Measurements from ENCODE around the gene CYB5A. TPM values are rescaled to one million over a fixed set of nuclear protein-coding genes. Genes with fewer than 3 reads are reported as not detected.

The CYB5A gene
- total and polyA plus RNA-seq, 3 experiments from 2014 or later = 70.3 to 87.8 (median 77.7) TPM

GRCh38 chr18:74281011-74281979 is 10.5 kb downstream of the CYB5A start:
- Histone ChIP-seq H3K9me3 (ENCODE audit: low read length) (no peaks in the 10 kb centered on the region), H3K27ac (ENCODE audit: low read depth, low read length) (no peak overlapping the region), H3K36me3 (ENCODE audit: insufficient read depth, low read length) (no peaks in the 10 kb centered on the region), H3K4me1 (ENCODE audit: insufficient read depth, low read length) (peaks cover 10% of the 10 kb centered on the region), H3K4me3 (ENCODE audit: low read length) (no peak overlapping the region), H3K27me3 (ENCODE audit: insufficient read depth, low read length, poor library complexity, severe bottlenecking) (no peaks in the 10 kb centered on the region)
- CTCF ChIA-PET = no interaction called here
- Mint-ChIP-seq H3K36me3 (peaks cover 0 to 12% (median 6%) of the 10 kb centered on the region in 3 donors), H3K27me3 (peaks cover 0 to 3% of the 10 kb centered on the region in 2 donors), H3K27ac (peak overlapping the region in 7 of 8 donors; percentile 1 to 98 (median 78)), H3K9me3 (no peaks in the 10 kb centered on the region), H3K4me3 (peak overlapping the region in 3 of 7 donors; percentile 32 to 64 (median 34)), H3K4me1 (peaks cover 27 to 34% (median 28%) of the 10 kb centered on the region in 3 donors)
- DNase-seq = no peak
- POLR2A ChIA-PET = no interaction called here

GRCh38 chr18:74278983-74279382 is 12.8 kb downstream of the CYB5A start:
- Mint-ChIP-seq H3K27ac (no peak overlapping the region), H3K27me3 (peaks cover 0 to 3% of the 10 kb centered on the region in 2 donors), H3K9me3 (no peaks in the 10 kb centered on the region), H3K4me1 (peaks cover 24 to 34% (median 27%) of the 10 kb centered on the region in 3 donors), H3K36me3 (peaks cover 0 to 17% (median 9%) of the 10 kb centered on the region in 3 donors), H3K4me3 (no peak overlapping the region)
- Histone ChIP-seq H3K9me3 (ENCODE audit: low read length) (no peaks in the 10 kb centered on the region), H3K36me3 (ENCODE audit: insufficient read depth, low read length) (no peaks in the 10 kb centered on the region), H3K27ac (ENCODE audit: low read depth, low read length) (no peak overlapping the region), H3K4me3 (ENCODE audit: low read length) (no peak overlapping the region), H3K4me1 (ENCODE audit: insufficient read depth, low read length) (peaks cover 10% of the 10 kb centered on the region), H3K27me3 (ENCODE audit: insufficient read depth, low read length, poor library complexity, severe bottlenecking) (no peaks in the 10 kb centered on the region)
- ChIA-PET CTCF (no interaction called here), POLR2A (no interaction called here)
- no peak for DNase-seq

- POLR2A ChIA-PET = no interaction called here
- H3K4me1 ChIP-seq (ENCODE audit: insufficient read depth, low read length) = peaks cover 9% of the 10 kb centered on the region
- no peaks in the 10 kb centered on the region for H3K9me3 ChIP-seq (ENCODE audit: low read length)
- no peak overlapping the region for H3K4me3 ChIP-seq (ENCODE audit: low read length)
- Mint-ChIP-seq H3K27ac (peak overlapping the region in 1 of 8 donors; percentile 57), H3K9me3 (no peaks in the 10 kb centered on the region), H3K27me3 (peaks cover 0 to 3% of the 10 kb centered on the region in 2 donors), H3K4me3 (no peak overlapping the region), H3K4me1 (peaks cover 18 to 27% (median 24%) of the 10 kb centered on the region in 3 donors), H3K36me3 (peaks cover 0 to 18% (median 9%) of the 10 kb centered on the region in 3 donors)
- CTCF ChIA-PET = no interaction called here
- DNase-seq = no peak
- H3K27ac ChIP-seq (ENCODE audit: low read depth, low read length) = no peak overlapping the region
- no peaks in the 10 kb centered on the region for H3K36me3 ChIP-seq (ENCODE audit: insufficient read depth, low read length)
- H3K27me3 ChIP-seq (ENCODE audit: insufficient read depth, low read length, poor library complexity, severe bottlenecking) = no peaks in the 10 kb centered on the region
Measured at GRCh38 chr18:74278058-74278457, 13.7 kb downstream of the CYB5A start.

- Histone ChIP-seq H3K4me3 (ENCODE audit: low read length) (no peak overlapping the region), H3K36me3 (ENCODE audit: insufficient read depth, low read length) (no peaks in the 10 kb centered on the region), H3K27ac (ENCODE audit: low read depth, low read length) (no peak overlapping the region), H3K27me3 (ENCODE audit: insufficient read depth, low read length, poor library complexity, severe bottlenecking) (no peaks in the 10 kb centered on the region), H3K9me3 (ENCODE audit: low read length) (no peaks in the 10 kb centered on the region), H3K4me1 (ENCODE audit: insufficient read depth, low read length) (peaks cover 2% of the 10 kb centered on the region)
- Mint-ChIP-seq H3K4me3 (no peak overlapping the region), H3K27ac (no peak overlapping the region), H3K27me3 (peaks cover 0 to 3% of the 10 kb centered on the region in 2 donors), H3K9me3 (no peaks in the 10 kb centered on the region), H3K36me3 (peaks cover 0 to 18% (median 9%) of the 10 kb centered on the region in 3 donors), H3K4me1 (peaks cover 11 to 19% (median 16%) of the 10 kb centered on the region in 3 donors)
- CTCF ChIA-PET = interaction anchor here (2.1 kb wide), 1 partner anchor 8 kb away, joined by 4 read pairs; no protein-coding TSS in a partner anchor
- DNase-seq = no peak
- POLR2A ChIA-PET = no interaction called here
Measured at GRCh38 chr18:74277296-74277695, 14.5 kb downstream of the CYB5A start.

GRCh38 chr18:74276609-74277008 is 15.2 kb downstream of the CYB5A start:
- CTCF ChIA-PET = interaction anchor here (2.1 kb wide), 1 partner anchor 8 kb away, joined by 4 read pairs; no protein-coding TSS in a partner anchor
- Mint-ChIP-seq H3K4me1 (peaks cover 6 to 12% (median 11%) of the 10 kb centered on the region in 3 donors), H3K9me3 (no peaks in the 10 kb centered on the region), H3K36me3 (peaks cover 0 to 17% (median 9%) of the 10 kb centered on the region in 3 donors), H3K4me3 (no peak overlapping the region), H3K27ac (peak overlapping the region in 1 of 8 donors; percentile 18), H3K27me3 (peaks cover 0 to 3% of the 10 kb centered on the region in 2 donors)
- no peak for DNase-seq
- Histone ChIP-seq H3K4me1 (ENCODE audit: insufficient read depth, low read length) (no peaks in the 10 kb centered on the region), H3K27ac (ENCODE audit: low read depth, low read length) (no peak overlapping the region), H3K4me3 (ENCODE audit: low read length) (no peak overlapping the region), H3K9me3 (ENCODE audit: low read length) (no peaks in the 10 kb centered on the region), H3K27me3 (ENCODE audit: insufficient read depth, low read length, poor library complexity, severe bottlenecking) (no peaks in the 10 kb centered on the region), H3K36me3 (ENCODE audit: insufficient read depth, low read length) (no peaks in the 10 kb centered on the region)
- POLR2A ChIA-PET = no interaction called here

- H3K9me3 Mint-ChIP-seq = no peaks in the 10 kb centered on the region
- no peak for DNase-seq
- no peaks in the 10 kb centered on the region for H3K36me3 ChIP-seq (ENCODE audit: insufficient read depth, low read length)
Measured at GRCh38 chr18:74275736-74276135, 16.0 kb downstream of the CYB5A start.

GRCh38 chr18:74274700-74275099 is 17.1 kb downstream of the CYB5A start:
- CTCF ChIA-PET = no interaction called here
- Histone ChIP-seq H3K9me3 (ENCODE audit: low read length) (no peaks in the 10 kb centered on the region), H3K27ac (ENCODE audit: low read depth, low read length) (no peak overlapping the region), H3K27me3 (ENCODE audit: insufficient read depth, low read length, poor library complexity, severe bottlenecking) (no peaks in the 10 kb centered on the region), H3K36me3 (ENCODE audit: insufficient read depth, low read length) (no peaks in the 10 kb centered on the region), H3K4me1 (ENCODE audit: insufficient read depth, low read length) (no peaks in the 10 kb centered on the region), H3K4me3 (ENCODE audit: low read length) (no peak overlapping the region)
- H3K36me3 Mint-ChIP-seq = peaks cover 0 to 14% (median 9%) of the 10 kb centered on the region in 3 donors
- POLR2A ChIA-PET = no interaction called here
- DNase-seq = no peak
- H3K27ac Mint-ChIP-seq = no peak overlapping the region
- peaks cover 0 to 5% (median under 1%) of the 10 kb centered on the region in 3 donors for H3K4me1 Mint-ChIP-seq
- no peak overlapping the region for H3K4me3 Mint-ChIP-seq
- no peaks in the 10 kb centered on the region for H3K27me3 Mint-ChIP-seq
- H3K9me3 Mint-ChIP-seq = no peaks in the 10 kb centered on the region

More at GRCh38 chr18:74275736-74276135, 16.0 kb downstream of the CYB5A start:
- Mint-ChIP-seq H3K4me3 (no peak overlapping the region), H3K27me3 (peaks cover 0 to under 1% of the 10 kb centered on the region in 2 donors), H3K4me1 (peaks cover under 1 to 5% (median 2%) of the 10 kb centered on the region in 3 donors), H3K27ac (no peak overlapping the region), H3K36me3 (peaks cover 0 to 14% (median 9%) of the 10 kb centered on the region in 3 donors)
- POLR2A ChIA-PET = no interaction called here
- Histone ChIP-seq H3K27me3 (ENCODE audit: insufficient read depth, low read length, poor library complexity, severe bottlenecking) (no peaks in the 10 kb centered on the region), H3K27ac (ENCODE audit: low read depth, low read length) (no peak overlapping the region), H3K9me3 (ENCODE audit: low read length) (no peaks in the 10 kb centered on the region), H3K4me3 (ENCODE audit: low read length) (no peak overlapping the region), H3K4me1 (ENCODE audit: insufficient read depth, low read length) (no peaks in the 10 kb centered on the region)
- CTCF ChIA-PET = interaction anchor here (2.1 kb wide), 1 partner anchor 9 kb away, joined by 4 read pairs; no protein-coding TSS in a partner anchor

- Histone ChIP-seq H3K27ac (ENCODE audit: low read depth, low read length) (no peak overlapping the region), H3K4me3 (ENCODE audit: low read length) (no peak overlapping the region), H3K4me1 (ENCODE audit: insufficient read depth, low read length) (no peaks in the 10 kb centered on the region), H3K9me3 (ENCODE audit: low read length) (no peaks in the 10 kb centered on the region), H3K27me3 (ENCODE audit: insufficient read depth, low read length, poor library complexity, severe bottlenecking) (no peaks in the 10 kb centered on the region), H3K36me3 (ENCODE audit: insufficient read depth, low read length) (no peaks in the 10 kb centered on the region)
- Mint-ChIP-seq H3K4me1 (peaks cover 0 to 7% (median 5%) of the 10 kb centered on the region in 3 donors), H3K9me3 (no peaks in the 10 kb centered on the region), H3K4me3 (no peak overlapping the region), H3K27me3 (no peaks in the 10 kb centered on the region), H3K27ac (no peak overlapping the region), H3K36me3 (peaks cover 0 to 12% (median 12%) of the 10 kb centered on the region in 3 donors)
- no peak for DNase-seq
- POLR2A ChIA-PET = no interaction called here
- CTCF ChIA-PET = no interaction called here
Measured at GRCh38 chr18:74273394-74273793, 18.4 kb downstream of the CYB5A start.

Measured in CD8-positive, alpha-beta memory T cell (primary cell).